HEK293 (cell line): ENCODE results near the gene KLF16.
A peak's percentile ranks its signal among the peaks of the same experiment; 100 is the strongest.

Experiments
- CTCF ChIA-PET: fragments of 350-600 bp; formaldehyde crosslinking; extraction: SDS; loops from one replicate; lab custom pipeline; 2021; ENCODE audit warnings: antibody characterized with exemption; lab: Yijun Ruan, JAX
- POLR2A ChIA-PET: fragments of 300-600 bp; formaldehyde crosslinking; extraction: SDS; loops from one replicate; lab custom pipeline; 2020; ENCODE audit warnings: antibody characterized with exemption, inconsistent platforms; lab: Yijun Ruan, JAX
- H3K27ac ChIP-seq: fragments of 200-500 bp; sonication (Bioruptor generic); 2 replicates; pipeline ENCODE4 v1.5.1; 2014; ENCODE audit warnings: low read depth, low read length, control low read depth, inconsistent platforms; ENCODE audit errors: extremely low read depth
- H3K36me3 ChIP-seq, 2 experiments: fragments of 200-500 bp in 1 of 2; sonication (Bioruptor generic) in 1 of 2; 1 replicate in 1 of 2; 2 replicates in 1 of 2; pipeline ENCODE4 v1.5.1; 2014 to 2017; ENCODE audit warnings: inconsistent platforms in 2 of 2, low read length in 2 of 2; ENCODE audit not compliant: control insufficient read depth in 2 of 2, insufficient read depth in 1 of 2
- H3K4me1 ChIP-seq: fragments of 200-500 bp; sonication (Bioruptor generic); 2 replicates; pipeline ENCODE4 v1.5.1; 2014; ENCODE audit warnings: mild to moderate bottlenecking, low read length, inconsistent platforms; ENCODE audit not compliant: control insufficient read depth, insufficient read depth
- H3K4me3 ChIP-seq: 2 replicates; pipeline ENCODE4 v1.5.1; 2011; ENCODE audit warnings: low read depth, mild to moderate bottlenecking, control low read depth, low read length, moderate library complexity
- H3K9me3 ChIP-seq: fragments of 200-500 bp; sonication (Bioruptor generic); 2 replicates; pipeline ENCODE4 v1.5.1; 2014; ENCODE audit warnings: low read depth, low read length, inconsistent platforms; ENCODE audit not compliant: control insufficient read depth, insufficient read depth
- EGR2 ChIP-seq: fragments of 450-650 bp; formaldehyde crosslinking; IDR thresholded peaks from 2 replicates; pipeline ENCODE4 v1.5.1; 2016; ENCODE audit warnings: low read depth, missing biosample characterization, missing genetic modification characterization
- KLF1 ChIP-seq: fragments of 450-650 bp; formaldehyde crosslinking; IDR thresholded peaks from 2 replicates; pipeline ENCODE4 v1.5.1; 2016; ENCODE audit warnings: missing biosample characterization, missing genetic modification characterization
- KLF9 ChIP-seq: fragments of 450-650 bp; formaldehyde crosslinking; IDR thresholded peaks from 2 replicates; pipeline ENCODE4 v1.5.1; 2016; ENCODE audit warnings: missing biosample characterization, missing genetic modification characterization, low read depth
- MZF1 ChIP-seq: fragments of 450-650 bp; formaldehyde crosslinking; IDR thresholded peaks from 2 replicates; pipeline ENCODE4 v1.5.1; 2017; ENCODE audit warnings: missing biosample characterization, missing genetic modification characterization, borderline replicate concordance
- PATZ1 ChIP-seq: fragments of 450-650 bp; formaldehyde crosslinking; IDR thresholded peaks from 2 replicates; pipeline ENCODE4 v1.5.1; 2016; ENCODE audit warnings: missing biosample characterization, missing genetic modification characterization
- PBX3 ChIP-seq: sonication (generic); formaldehyde crosslinking; IDR thresholded peaks from 2 replicates; pipeline ENCODE4 v1.8.1; 2022; ENCODE audit warnings: mild to moderate bottlenecking, moderate library complexity, missing genetic modification reagents
- ZBTB26 ChIP-seq: fragments of 450-650 bp; formaldehyde crosslinking; optimal IDR thresholded peaks from 2 replicates; pipeline ENCODE3; 2016; ENCODE audit warnings: missing biosample characterization, mild to moderate bottlenecking, missing genetic modification characterization
- ZBTB7A ChIP-seq: fragments of 450-650 bp; formaldehyde crosslinking; IDR thresholded peaks from 2 replicates; pipeline ENCODE4 v1.5.1; 2016; ENCODE audit warnings: low read depth, missing biosample characterization, missing genetic modification characterization
- ZBTB8A ChIP-seq: fragments of 450-650 bp; formaldehyde crosslinking; IDR thresholded peaks from 2 replicates; pipeline ENCODE4 v1.5.1; 2016; ENCODE audit warnings: missing biosample characterization, missing genetic modification characterization
- ZFP37 ChIP-seq: fragments of 450-650 bp; formaldehyde crosslinking; IDR thresholded peaks from 2 replicates; pipeline ENCODE4 v1.5.1; 2016; ENCODE audit warnings: missing biosample characterization, missing genetic modification characterization
- ZIC2 ChIP-seq: fragments of 450-650 bp; formaldehyde crosslinking; IDR thresholded peaks from 2 replicates; pipeline ENCODE4 v1.5.1; 2016; ENCODE audit warnings: missing biosample characterization, missing genetic modification characterization
- ZNF10 ChIP-seq: fragments of 450-650 bp; formaldehyde crosslinking; IDR thresholded peaks from 2 replicates; pipeline ENCODE4 v1.5.1; 2017; ENCODE audit warnings: missing biosample characterization, missing genetic modification characterization
- ZNF223 ChIP-seq: fragments of 450-650 bp; formaldehyde crosslinking; IDR thresholded peaks from 2 replicates; pipeline ENCODE4 v1.5.1; 2016; ENCODE audit warnings: missing biosample characterization, missing genetic modification characterization
- ZNF24 ChIP-seq: fragments of 450-650 bp; formaldehyde crosslinking; IDR thresholded peaks from 2 replicates; pipeline ENCODE4 v1.5.1; 2016; ENCODE audit warnings: missing biosample characterization, missing genetic modification characterization
- ZNF311 ChIP-seq: fragments of 450-650 bp; formaldehyde crosslinking; IDR thresholded peaks from 2 replicates; pipeline ENCODE4 v1.5.1; 2017; ENCODE audit warnings: missing biosample characterization, missing genetic modification characterization, borderline replicate concordance
- ZNF354C ChIP-seq: fragments of 450-650 bp; formaldehyde crosslinking; IDR thresholded peaks from 2 replicates; pipeline ENCODE4 v1.5.1; 2016; ENCODE audit warnings: missing biosample characterization, missing genetic modification characterization, low read depth, borderline replicate concordance
- ZNF473 ChIP-seq: fragments of 450-650 bp; formaldehyde crosslinking; IDR thresholded peaks from 2 replicates; pipeline ENCODE4 v1.5.1; 2017; ENCODE audit warnings: missing biosample characterization, missing genetic modification characterization
- ZNF596 ChIP-seq: fragments of 450-650 bp; IDR thresholded peaks from 2 replicates; pipeline ENCODE4 v1.5.0; 2018; ENCODE audit warnings: missing biosample characterization, mild to moderate bottlenecking, missing genetic modification characterization, moderate library complexity
- ZNF629 ChIP-seq: fragments of 450-650 bp; formaldehyde crosslinking; IDR thresholded peaks from 2 replicates; pipeline ENCODE4 v1.5.1; 2017; ENCODE audit warnings: missing biosample characterization, missing genetic modification characterization
- ZNF843 ChIP-seq: fragments of 450-650 bp; formaldehyde crosslinking; IDR thresholded peaks from 2 replicates; pipeline ENCODE4 v1.5.1; 2016; ENCODE audit warnings: missing biosample characterization, missing genetic modification characterization

The KLF16 gene

GRCh38 chr19:1866693-1867348 is 3.4 kb upstream of the KLF16 start (continued):
- TF ChIP-seq PBX3 (CRISPR knock-in tag) (no peak), ZNF843 (tag by site-specific recombination) (no peak), ZNF223 (tag by site-specific recombination) (no peak), ZNF24 (tag by site-specific recombination) (no peak)

GRCh38 chr19:1865172-1866010 is 2.0 kb upstream of the KLF16 start:
- Histone ChIP-seq H3K36me3 (no peaks in the 10 kb centered on the region; a peak in 1 of 3 replicates), H3K4me1 (peaks cover 7% of the 10 kb centered on the region), H3K9me3 (no peaks in the 10 kb centered on the region), H3K4me3 (peak overlapping the region; percentile 60; the same call in 1 of the 2 replicates), H3K27ac (peak overlapping the region; percentile 82; the same call in 1 of the 2 replicates)
- CTCF ChIA-PET, result interaction anchor here (0.5 to 1.2 kb wide), 7 partner anchors 10 to 671 kb away, joined by 3 to 5 read pairs (median 4); partner anchors contain the start of gene ABHD17A
- POLR2A ChIA-PET, result interaction anchor here (1.1 to 1.6 kb wide), 3 partner anchors 10 to 62 kb away, joined by 3 to 18 read pairs (median 7); no protein-coding TSS in a partner anchor
- no peak for TF ChIP-seq ZNF223 (tag by site-specific recombination)
- peak; percentile 39; the same call in 1 of the 2 replicates for TF ChIP-seq ZIC2 (tag by site-specific recombination)

GRCh38 chr19:1864480-1865171 is 1.2 kb upstream of the KLF16 start:
- Histone ChIP-seq H3K9me3 (no peaks in the 10 kb centered on the region), H3K27ac (peak overlapping the region; percentile 82), H3K4me1 (peaks cover 12% of the 10 kb centered on the region), H3K36me3 (no peaks in the 10 kb centered on the region; a peak in 1 of 3 replicates), H3K4me3 (peak overlapping the region; percentile 60)
- ChIA-PET POLR2A (interaction anchor here (0.6 to 1.6 kb wide), 3 partner anchors 11 to 482 kb away, joined by 3 to 18 read pairs (median 3); no protein-coding TSS in a partner anchor), CTCF (interaction anchor here (0.5 to 1.1 kb wide), 7 partner anchors 9 to 671 kb away, joined by 3 to 5 read pairs (median 4); partner anchors contain the start of gene ABHD17A)
- TF ChIP-seq ZNF10 (tag by site-specific recombination) (no peak), ZBTB26 (tag by site-specific recombination) (peak; percentile 76), ZNF24 (tag by site-specific recombination) (no peak), ZNF596 (tag by site-specific recombination) (no peak), PBX3 (CRISPR knock-in tag) (no peak), KLF9 (tag by site-specific recombination) (no peak), PATZ1 (tag by site-specific recombination) (peak; percentile 86), ZBTB8A (tag by site-specific recombination) (peak; percentile 56), ZNF473 (tag by site-specific recombination) (no peak), ZNF354C (tag by site-specific recombination) (no peak), ZBTB7A (tag by site-specific recombination) (no peak), KLF1 (tag by site-specific recombination) (0 out of 2 replicates have a peak, but pooled peaks have one; percentile 6), ZFP37 (0 out of 2 replicates have a peak, but pooled peaks have one; percentile 17), EGR2 (tag by site-specific recombination) (no peak), ZNF629 (peak; percentile 15; the same call in 1 of the 2 replicates), MZF1 (tag by site-specific recombination) (no peak), ZNF311 (tag by site-specific recombination) (no peak)
